Measurements from ENCODE around the gene AATK.

The AATK gene

GRCh38 chr17:81134064-81134781, 31.8 kb downstream of the AATK start:
- no peak for DNase-seq (ENCODE audit: low read depth, low spot score)

GRCh38 chr17:81132770-81133723, 33.0 kb downstream of the AATK start:
- no peak overlapping the region for H3K4me3 ChIP-seq (ENCODE audit: low read length)

More at GRCh38 chr17:81134064-81134781, 31.8 kb downstream of the AATK start:
- no peak overlapping the region for H3K4me3 ChIP-seq (ENCODE audit: low read length)

GRCh38 chr17:81132197-81132540, 33.9 kb downstream of the AATK start:
- no peak for DNase-seq (ENCODE audit: low read depth, low spot score)
- H3K4me3 ChIP-seq (ENCODE audit: low read length), result no peak overlapping the region

More at GRCh38 chr17:81132770-81133723, 33.0 kb downstream of the AATK start:
- DNase-seq (ENCODE audit: low read depth, low spot score), result no peak

- DNase-seq (ENCODE audit: low read depth, low spot score), result no peak
- no peak overlapping the region for H3K4me3 ChIP-seq (ENCODE audit: low read length)
Measured at GRCh38 chr17:81131486-81132196, 34.4 kb downstream of the AATK start.

DNA sequence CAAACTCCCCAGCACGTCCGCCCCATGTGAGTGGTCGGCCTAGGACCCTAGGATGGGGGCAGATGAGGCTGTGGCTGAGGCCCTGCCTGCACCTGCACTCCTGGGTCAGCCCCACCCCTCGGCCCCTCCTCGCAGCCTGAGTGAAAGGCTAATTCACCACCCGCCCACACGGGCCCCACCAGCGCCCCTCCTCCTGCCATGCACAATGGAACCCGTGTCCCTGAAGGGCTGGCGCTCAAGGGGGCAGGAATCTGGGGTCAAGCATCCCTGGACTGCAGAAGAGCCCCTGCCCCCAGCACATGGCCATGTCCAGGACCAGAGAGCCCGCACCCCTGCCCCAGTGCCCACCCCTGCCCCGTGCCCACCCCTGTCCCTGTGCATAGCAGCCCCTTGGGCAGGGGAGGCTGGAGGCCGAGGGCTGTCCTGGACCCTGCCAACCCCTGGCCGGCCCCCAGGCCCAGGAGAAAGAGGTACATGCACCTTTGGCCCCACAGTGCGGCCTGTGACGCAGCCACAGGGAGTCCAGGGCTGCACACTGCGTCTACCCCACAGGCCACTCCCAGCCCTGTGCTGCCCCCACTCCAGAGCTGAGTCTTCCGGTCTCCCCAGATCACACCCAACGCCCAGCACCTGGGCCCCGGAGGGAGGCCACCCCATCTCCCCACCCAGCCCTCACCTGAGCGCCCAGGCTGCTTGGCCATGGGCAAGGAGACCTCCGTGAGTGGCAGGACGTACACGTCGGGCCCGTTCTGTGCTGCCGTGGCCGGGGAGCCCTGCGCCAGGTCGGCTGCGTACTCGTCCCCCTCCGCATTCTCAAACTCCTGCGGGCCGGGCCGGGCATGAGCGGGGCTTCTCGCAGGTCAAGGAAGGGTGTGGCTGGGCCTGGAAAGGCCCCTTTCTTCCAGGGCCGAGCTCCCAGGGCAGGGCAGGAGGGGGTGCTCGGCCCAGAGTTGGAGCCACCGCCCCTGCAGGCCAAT, 35.3 kb downstream of the AATK start:
- no peak for DNase-seq (ENCODE audit: low read depth, low spot score)
- no peak overlapping the region for H3K4me3 ChIP-seq (ENCODE audit: low read length)

DNA sequence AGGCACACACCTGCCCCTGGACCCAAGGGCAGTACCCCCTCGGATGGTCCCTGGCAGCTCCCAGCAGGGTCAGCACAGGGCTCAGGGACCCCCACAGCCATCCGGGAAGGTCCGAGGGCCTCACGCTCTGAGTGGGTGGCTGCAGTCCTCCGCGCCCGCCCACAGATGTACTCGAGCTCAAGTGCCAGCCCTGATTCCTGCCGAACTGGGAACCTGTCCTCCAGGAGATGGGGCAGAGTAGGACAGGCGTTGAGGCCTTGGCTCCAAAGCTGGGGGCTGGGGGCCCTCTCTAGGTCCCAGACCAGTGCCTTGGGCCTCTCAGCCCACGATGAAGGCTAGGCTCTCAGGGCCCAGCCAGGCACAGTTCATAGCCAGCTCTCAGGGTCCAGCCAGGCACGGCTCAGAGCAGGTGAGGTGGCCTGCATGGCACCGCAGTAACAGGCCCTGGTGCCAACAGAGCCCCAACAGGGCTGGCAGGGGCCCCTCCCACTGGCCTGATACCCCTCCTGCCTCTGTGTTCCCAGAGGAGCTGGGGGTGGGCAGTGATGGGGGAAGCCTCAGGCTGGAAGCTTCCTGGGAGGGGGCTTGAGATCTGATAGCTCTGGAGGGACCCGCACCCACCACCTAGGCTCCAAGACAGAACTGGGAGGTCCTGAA, 36.2 kb downstream of the AATK start:
- no peak for DNase-seq (ENCODE audit: low read depth, low spot score)
- H3K4me3 ChIP-seq (ENCODE audit: low read length), result no peak overlapping the region

- DNase-seq (ENCODE audit: low read depth, low spot score), result no peak
- no peak overlapping the region for H3K4me3 ChIP-seq (ENCODE audit: low read length)
Measured at GRCh38 chr17:81129289-81129688, 36.7 kb downstream of the AATK start.

GRCh38 chr17:81128774-81129173, 37.2 kb downstream of the AATK start:
- H3K4me3 ChIP-seq (ENCODE audit: low read length), result no peak overlapping the region
- DNase-seq (ENCODE audit: low read depth, low spot score), result no peak

DNA sequence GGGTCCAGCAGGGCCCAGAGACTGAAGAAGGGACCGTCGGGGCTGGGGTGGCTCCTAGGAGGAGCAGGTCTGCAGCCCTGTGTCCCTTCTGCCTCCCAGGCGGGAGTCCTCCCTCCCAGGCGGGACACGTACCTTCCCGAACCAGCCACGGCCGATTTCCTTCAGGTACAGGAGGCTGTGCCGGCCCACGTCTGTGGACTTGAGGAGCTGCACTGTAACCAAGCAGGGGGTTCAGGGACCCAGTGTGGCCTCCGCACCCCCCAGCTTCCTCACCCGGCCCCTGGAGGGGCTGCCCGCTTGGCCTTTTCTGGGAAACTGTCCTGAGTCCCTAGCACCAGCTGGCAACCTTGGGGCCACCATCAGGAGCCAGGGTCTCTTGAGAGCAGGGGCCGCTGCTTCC, 37.7 kb downstream of the AATK start:
- no peak for DNase-seq (ENCODE audit: low read depth, low spot score)
- H3K4me3 ChIP-seq (ENCODE audit: low read length), result no peak overlapping the region

- no peak overlapping the region for H3K4me3 ChIP-seq (ENCODE audit: low read length)
- no peak for DNase-seq (ENCODE audit: low read depth, low spot score)
Measured at GRCh38 chr17:81127526-81128177, 38.4 kb downstream of the AATK start.

- DNase-seq (ENCODE audit: low read depth, low spot score), result no peak
- H3K4me3 ChIP-seq (ENCODE audit: low read length), result no peak overlapping the region
Measured at GRCh38 chr17:81127133-81127455, 38.9 kb downstream of the AATK start.

DNA sequence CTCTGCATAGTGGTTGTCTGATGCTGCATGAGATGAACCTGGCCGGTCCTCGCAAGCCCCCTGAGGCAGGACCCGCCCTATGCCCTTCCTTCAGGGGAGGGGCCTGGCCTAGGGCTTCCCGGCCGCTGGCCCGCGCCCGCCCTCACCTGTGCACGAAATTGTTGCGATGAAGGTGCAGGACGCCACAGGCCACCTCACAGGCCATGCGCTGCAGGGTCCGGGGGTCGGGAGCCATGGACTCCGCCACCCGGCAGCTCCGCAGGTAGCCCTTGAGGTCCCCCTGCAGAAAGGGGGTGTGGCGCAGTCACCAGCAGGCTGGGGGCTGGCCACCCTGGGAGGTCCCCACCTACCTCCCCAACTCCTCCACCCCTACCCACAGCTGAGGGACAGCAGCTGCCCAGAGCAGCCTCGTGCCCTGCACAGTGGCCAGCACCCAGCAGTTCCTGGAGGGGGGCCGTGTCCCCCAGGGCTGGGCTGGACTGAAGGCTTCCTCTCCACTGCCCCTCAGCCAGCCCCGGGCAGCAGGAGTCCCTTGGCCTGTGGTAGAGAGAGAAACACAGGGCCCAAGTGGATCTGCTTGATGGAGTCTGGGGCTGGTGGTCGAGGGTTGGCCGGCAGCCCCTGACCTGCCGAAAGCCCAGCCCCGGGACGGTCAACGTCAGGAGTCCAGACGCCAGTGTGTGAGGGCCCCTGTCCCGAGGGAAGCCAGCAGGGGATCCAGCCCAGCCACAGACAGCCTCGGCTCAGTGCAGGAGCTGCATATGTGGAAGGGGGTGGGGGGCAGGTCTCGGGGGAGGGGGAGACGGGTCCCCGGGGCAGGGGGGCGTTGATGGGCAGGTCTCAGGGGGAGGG, 39.5 kb downstream of the AATK start:
- no peak for DNase-seq (ENCODE audit: low read depth, low spot score)
- no peak overlapping the region for H3K4me3 ChIP-seq (ENCODE audit: low read length)

- H3K4me3 ChIP-seq (ENCODE audit: low read length), result no peak overlapping the region
- no peak for DNase-seq (ENCODE audit: low read depth, low spot score)
Measured at GRCh38 chr17:81125573-81126081, 40.4 kb downstream of the AATK start.

DNA sequence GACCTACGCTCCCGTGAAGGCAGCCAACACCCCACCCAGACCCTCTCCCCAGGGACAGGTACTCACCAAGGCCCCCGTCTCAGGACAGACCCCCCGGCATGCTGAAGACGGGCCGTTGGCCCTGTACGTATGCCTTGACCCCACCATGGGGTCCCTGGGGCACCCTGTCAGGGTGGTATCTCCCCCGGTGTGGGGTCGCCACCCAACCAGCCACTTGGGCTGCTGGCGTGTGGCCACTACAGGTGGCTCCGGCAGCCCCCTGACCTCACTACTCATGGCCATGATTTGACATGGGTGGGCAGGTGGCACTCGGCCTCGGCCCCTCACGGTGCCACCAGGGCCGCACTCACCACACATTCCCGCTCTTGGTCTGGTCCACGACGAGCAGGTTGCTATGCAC, 41.6 kb downstream of the AATK start:
- no peak for DNase-seq (ENCODE audit: low read depth, low spot score)
- H3K4me3 ChIP-seq (ENCODE audit: low read length), result no peak overlapping the region

DNA sequence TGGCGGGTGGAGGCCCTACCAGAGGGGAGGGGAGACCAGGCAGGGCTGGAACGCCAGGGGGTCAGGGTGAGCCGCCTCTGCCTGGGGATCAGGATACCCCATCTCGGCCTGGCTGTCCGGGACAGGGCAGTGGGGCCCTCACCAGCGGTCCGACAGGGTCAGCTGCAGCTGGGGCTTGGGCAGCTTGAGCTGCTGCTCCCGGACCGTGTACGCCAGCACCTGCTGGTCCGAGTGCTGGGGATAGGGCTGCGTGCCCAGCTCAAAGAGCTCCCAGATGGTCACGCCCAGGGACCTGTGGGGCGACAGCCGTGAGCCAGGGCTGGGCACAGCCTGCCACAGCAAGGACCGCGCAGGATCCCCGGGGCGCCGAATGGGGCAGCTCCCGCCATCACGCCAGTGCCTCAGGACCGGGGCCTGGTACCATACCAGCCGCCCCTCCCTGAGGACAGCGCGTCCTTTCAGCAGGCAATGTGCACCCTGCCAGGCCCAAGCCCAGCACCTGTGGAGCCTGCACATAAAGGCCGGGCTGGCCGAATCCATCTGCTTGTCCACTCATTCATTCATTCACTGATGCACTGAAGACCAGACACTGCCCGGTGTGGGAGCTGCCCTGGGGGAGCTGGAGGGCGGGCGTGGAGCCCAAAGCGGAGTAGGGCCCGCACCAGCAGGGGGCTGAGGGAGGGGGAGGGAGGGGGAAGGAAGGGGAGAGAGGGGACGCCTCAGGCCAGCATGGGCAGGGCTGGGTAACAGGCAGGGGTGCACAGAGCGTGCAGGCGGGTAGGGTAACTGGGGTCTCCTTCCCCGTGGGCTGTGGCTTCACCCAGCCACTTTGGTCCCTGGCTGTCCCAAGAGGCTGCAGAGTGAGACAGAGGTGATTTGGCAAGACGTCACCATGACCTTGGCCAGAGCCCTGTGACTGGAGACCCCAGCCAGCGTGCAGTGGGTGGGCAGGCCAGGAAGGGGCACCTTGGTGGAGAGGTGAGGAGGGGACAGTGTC, 42.7 kb downstream of the AATK start:
- H3K4me3 ChIP-seq (ENCODE audit: low read length), result no peak overlapping the region
- DNase-seq (ENCODE audit: low read depth, low spot score), result no peak
